Astrocyte (in vitro differentiated cells and primary cell): ENCODE measurements around the gene ACTL6B.

Source experiments
- EZH2 ChIP-seq: IDR thresholded peaks from 2 replicates; pipeline ENCODE4 v1.6.1; 2012; ENCODE audit warnings: mild to moderate bottlenecking, low read length, inconsistent platforms; ENCODE audit not compliant: insufficient read depth
- TF ChIP-seq, protein P1 (sequence below): IDR thresholded peaks from 2 replicates; pipeline ENCODE4 v1.5.1; 2011; ENCODE audit warnings: low read depth, mild to moderate bottlenecking, inconsistent platforms, low read length, moderate library complexity; ENCODE audit not compliant: insufficient read depth

DNA sequence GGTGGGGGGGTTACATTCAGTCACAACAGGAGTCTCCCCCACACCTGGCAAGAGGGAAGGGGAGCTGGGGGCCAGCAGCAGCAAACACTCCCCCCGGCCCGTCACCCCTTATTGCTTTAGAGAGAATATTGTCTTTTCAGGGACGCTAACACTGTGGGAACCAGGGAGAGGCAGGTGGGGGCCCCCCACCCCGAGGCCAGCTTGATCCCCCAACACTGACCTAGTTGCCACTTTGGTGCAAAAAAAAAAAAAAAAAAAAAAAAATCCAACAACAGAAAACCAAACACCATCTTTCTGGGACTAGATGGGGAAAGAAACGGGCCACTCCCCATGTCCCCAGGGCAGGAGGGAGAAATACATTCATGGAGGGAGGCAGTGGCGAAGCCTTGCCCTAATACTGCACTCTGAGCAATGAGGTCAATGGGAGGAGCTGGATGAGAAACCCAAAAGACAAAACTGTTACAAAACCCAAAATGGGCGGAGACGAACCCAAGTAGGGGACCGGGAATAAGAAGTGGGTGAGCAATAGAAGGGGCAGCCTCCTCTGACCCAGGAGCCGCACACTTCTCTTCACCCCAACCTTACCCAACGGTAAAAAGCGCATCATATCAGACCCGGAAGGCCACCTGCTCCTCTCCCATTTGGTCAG lies 23.8 kb upstream of the ACTL6B start:
- TF ChIP-seq, protein P1, sequence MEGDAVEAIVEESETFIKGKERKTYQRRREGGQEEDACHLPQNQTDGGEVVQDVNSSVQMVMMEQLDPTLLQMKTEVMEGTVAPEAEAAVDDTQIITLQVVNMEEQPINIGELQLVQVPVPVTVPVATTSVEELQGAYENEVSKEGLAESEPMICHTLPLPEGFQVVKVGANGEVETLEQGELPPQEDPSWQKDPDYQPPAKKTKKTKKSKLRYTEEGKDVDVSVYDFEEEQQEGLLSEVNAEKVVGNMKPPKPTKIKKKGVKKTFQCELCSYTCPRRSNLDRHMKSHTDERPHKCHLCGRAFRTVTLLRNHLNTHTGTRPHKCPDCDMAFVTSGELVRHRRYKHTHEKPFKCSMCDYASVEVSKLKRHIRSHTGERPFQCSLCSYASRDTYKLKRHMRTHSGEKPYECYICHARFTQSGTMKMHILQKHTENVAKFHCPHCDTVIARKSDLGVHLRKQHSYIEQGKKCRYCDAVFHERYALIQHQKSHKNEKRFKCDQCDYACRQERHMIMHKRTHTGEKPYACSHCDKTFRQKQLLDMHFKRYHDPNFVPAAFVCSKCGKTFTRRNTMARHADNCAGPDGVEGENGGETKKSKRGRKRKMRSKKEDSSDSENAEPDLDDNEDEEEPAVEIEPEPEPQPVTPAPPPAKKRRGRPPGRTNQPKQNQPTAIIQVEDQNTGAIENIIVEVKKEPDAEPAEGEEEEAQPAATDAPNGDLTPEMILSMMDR, result no peak
- TF ChIP-seq EZH2, result no peak
